NT2/D1 (cell line): Measurements from ENCODE around the gene STX8.

Source experiments
- DNase-seq: peaks from one replicate; pipeline ENCODE4 v3.0.0-alpha.2; 2011; ENCODE audit warnings: low read depth, low spot score
- H3K27me3 ChIP-seq: 2 replicates; pipeline ENCODE4 v1.6.0; 2011; ENCODE audit warnings: mild to moderate bottlenecking; ENCODE audit not compliant: insufficient read length, insufficient read depth
- H3K36me3 ChIP-seq: 2 replicates; pipeline ENCODE4 v1.6.1; 2011; ENCODE audit warnings: mild to moderate bottlenecking, low read length, mixed read lengths; ENCODE audit not compliant: insufficient read depth, insufficient read length
- H3K4me1 ChIP-seq: 2 replicates; pipeline ENCODE4 v1.5.1; 2011; ENCODE audit not compliant: insufficient read depth, insufficient read length
- H3K4me3 ChIP-seq: 2 replicates; pipeline ENCODE4 v1.5.1; 2011; ENCODE audit warnings: low read depth; ENCODE audit not compliant: insufficient read length
- H3K9ac ChIP-seq: 2 replicates; pipeline ENCODE4 v1.6.0; 2011; ENCODE audit warnings: low read depth; ENCODE audit not compliant: insufficient read length
- H3K9me3 ChIP-seq: 2 replicates; pipeline ENCODE4 v1.5.1; 2011; ENCODE audit warnings: mild to moderate bottlenecking, low read length; ENCODE audit not compliant: insufficient read depth
- SUZ12 ChIP-seq: IDR thresholded peaks from 2 replicates; pipeline ENCODE4 v1.6.1; 2011; ENCODE audit not compliant: insufficient read length, insufficient read depth; ENCODE audit errors: extremely low read depth
- YY1 ChIP-seq: IDR thresholded peaks from 2 replicates; pipeline ENCODE4 v1.6.1; 2011; ENCODE audit not compliant: insufficient read length, insufficient read depth
- ZNF274 ChIP-seq: IDR thresholded peaks from 2 replicates; pipeline ENCODE4 v1.6.1; 2011; ENCODE audit warnings: mild to moderate bottlenecking, low read depth, low read length

The STX8 gene

DNA sequence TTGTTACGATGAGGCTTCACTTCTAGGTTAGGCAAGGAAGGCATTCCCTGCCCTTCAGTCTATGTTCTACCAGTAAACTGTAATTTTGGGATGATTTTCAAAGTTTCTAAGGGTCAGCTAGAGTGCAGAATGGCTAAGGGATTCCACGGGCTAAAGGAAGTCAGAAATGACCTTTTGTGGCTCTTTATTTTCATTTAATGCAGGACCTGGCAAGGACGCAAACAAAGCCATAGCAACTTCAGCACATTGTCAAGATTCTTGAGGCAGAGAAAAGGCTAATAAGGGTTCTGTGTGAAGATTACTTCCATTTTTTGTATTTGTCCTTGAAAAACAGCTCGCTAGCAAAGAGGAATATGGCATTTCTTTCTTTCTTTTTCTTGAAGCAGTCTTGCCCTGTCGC is 76.6 kb downstream of the STX8 start:
- no peaks in the 10 kb centered on the region for H3K36me3 ChIP-seq
- no peaks in the 10 kb centered on the region for H3K27me3 ChIP-seq
- no peaks in the 10 kb centered on the region for H3K9me3 ChIP-seq
- no peak overlapping the region for H3K9ac ChIP-seq
- H3K4me1 ChIP-seq, result no peaks in the 10 kb centered on the region
- no peak for DNase-seq
- no peak for TF ChIP-seq ZNF274
- no peak for TF ChIP-seq SUZ12
- TF ChIP-seq YY1, result no peak
- H3K4me3 ChIP-seq, result no peak overlapping the region

DNA sequence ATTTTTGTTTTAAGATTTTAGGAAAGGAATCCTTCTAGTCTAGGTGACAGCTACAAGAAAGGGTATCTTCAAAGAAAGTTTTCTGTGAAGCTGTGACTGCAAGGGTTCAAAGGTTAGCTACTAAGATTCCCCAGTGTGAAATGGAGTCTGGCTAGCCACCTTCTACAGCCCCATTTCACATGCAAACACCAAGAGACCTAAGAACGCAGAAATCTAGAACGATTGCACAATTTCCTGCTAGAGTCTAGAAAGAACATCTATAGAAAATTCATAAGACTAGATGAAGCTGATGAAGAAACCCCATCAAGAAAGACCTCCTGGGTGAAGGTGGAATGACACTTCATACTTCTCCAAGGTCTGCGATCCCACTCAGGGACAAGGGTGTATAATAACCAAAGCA is 77.1 kb downstream of the STX8 start:
- Histone ChIP-seq H3K9ac (no peak overlapping the region), H3K4me3 (no peak overlapping the region), H3K36me3 (no peaks in the 10 kb centered on the region), H3K9me3 (no peaks in the 10 kb centered on the region), H3K27me3 (no peaks in the 10 kb centered on the region), H3K4me1 (no peaks in the 10 kb centered on the region)
- TF ChIP-seq SUZ12 (no peak), ZNF274 (no peak), YY1 (no peak)
- no peak for DNase-seq

DNA sequence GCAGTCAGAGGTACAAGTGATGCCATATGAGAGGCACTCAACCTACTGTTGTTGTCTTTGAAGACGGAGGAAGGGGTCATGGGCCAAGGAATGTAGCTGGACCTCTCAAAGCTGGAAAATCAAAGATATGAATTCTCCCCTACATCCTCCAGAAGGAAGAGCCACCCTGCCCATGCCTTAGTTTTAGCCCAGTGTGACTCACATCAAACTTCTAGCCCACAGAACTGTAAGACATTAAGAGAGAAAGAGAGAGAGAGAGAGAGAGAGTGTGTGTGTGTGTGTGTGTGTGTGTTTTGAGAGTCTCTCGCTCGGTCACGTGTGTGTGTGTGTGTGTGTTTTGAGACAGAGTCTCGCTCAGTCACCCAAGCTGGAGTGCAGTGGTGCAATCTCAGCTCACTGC is 87.1 kb downstream of the STX8 start:
- Histone ChIP-seq H3K27me3 (no peaks in the 10 kb centered on the region), H3K9ac (no peak overlapping the region), H3K9me3 (no peaks in the 10 kb centered on the region), H3K36me3 (no peaks in the 10 kb centered on the region), H3K4me3 (no peak overlapping the region), H3K4me1 (no peaks in the 10 kb centered on the region)
- no peak for TF ChIP-seq ZNF274
- no peak for TF ChIP-seq YY1
- TF ChIP-seq SUZ12, result no peak
- DNase-seq, result no peak

DNA sequence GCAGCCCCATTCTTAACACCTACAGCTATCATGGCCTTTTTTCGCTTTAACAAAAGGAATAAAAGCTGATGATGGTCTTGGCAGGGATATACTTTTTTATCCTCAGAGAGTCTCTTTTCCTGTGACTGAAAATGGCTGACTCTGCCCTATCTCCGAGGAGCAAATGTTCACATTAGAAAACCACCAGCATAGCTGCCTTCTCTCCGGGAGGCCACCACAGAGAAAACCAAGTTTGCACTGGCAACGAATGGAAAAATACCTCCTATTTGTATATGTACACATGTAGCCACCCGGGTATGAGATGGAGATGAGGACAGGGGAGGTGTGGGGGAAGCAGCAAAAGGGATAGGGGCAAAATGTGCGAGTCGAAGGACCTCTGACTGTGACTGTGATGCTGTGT is 88.2 kb downstream of the STX8 start:
- H3K27me3 ChIP-seq, result no peaks in the 10 kb centered on the region
- H3K4me1 ChIP-seq, result no peaks in the 10 kb centered on the region
- no peaks in the 10 kb centered on the region for H3K9me3 ChIP-seq
- no peak for DNase-seq
- no peaks in the 10 kb centered on the region for H3K36me3 ChIP-seq
- TF ChIP-seq SUZ12 (no peak), ZNF274 (no peak), YY1 (no peak)
- H3K9ac ChIP-seq, result no peak overlapping the region
- H3K4me3 ChIP-seq, result no peak overlapping the region

DNA sequence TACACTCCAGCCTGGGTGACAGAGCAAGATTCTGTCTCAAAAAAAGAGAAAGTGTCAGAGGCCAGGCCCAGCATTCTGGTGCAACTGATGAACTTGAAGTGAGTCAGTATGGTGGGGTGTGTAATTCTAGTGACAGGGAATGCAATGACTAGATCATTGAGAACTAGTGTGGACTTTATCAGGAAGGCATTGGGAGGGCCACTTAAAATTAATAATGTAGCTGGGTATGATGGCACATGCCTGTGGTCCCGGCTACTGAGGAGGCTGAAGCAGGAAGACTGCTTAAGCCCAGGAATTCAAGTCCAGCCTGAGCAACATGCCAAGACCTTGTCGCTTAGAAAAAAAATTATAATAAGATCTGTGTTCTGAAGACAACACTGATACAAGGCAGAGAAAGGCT is 90.8 kb downstream of the STX8 start:
- H3K27me3 ChIP-seq, result no peaks in the 10 kb centered on the region
- H3K36me3 ChIP-seq, result no peaks in the 10 kb centered on the region
- H3K9ac ChIP-seq, result no peak overlapping the region
- H3K9me3 ChIP-seq, result no peaks in the 10 kb centered on the region
- DNase-seq, result no peak
- TF ChIP-seq YY1, result no peak
- no peak for TF ChIP-seq ZNF274
- no peak for TF ChIP-seq SUZ12
- H3K4me1 ChIP-seq, result no peaks in the 10 kb centered on the region
- H3K4me3 ChIP-seq, result no peak overlapping the region

DNA sequence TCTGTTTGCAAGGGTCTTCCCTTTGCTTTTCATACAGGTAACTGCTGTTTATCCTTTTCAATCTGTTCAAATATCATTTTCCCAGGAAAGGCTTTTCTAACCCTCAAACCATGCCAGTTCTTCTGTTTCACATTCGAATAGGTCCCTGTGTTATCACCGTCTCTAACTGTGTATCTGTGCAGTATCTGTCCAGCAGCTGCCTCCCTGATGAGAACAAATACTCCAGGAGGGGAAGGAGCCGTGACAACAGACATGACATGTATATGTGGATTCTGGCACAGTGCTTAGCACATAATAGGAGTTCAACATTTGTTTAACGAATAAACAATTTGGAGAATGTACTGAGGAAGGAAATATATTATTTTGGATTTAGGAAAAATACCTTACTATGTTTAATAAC is 95.7 kb downstream of the STX8 start:
- no peak overlapping the region for H3K9ac ChIP-seq
- no peaks in the 10 kb centered on the region for H3K9me3 ChIP-seq
- no peak for DNase-seq
- no peaks in the 10 kb centered on the region for H3K36me3 ChIP-seq
- H3K4me1 ChIP-seq, result no peaks in the 10 kb centered on the region
- TF ChIP-seq ZNF274, result no peak
- TF ChIP-seq YY1, result no peak
- no peak for TF ChIP-seq SUZ12
- H3K4me3 ChIP-seq, result no peak overlapping the region
- H3K27me3 ChIP-seq, result no peaks in the 10 kb centered on the region

DNA sequence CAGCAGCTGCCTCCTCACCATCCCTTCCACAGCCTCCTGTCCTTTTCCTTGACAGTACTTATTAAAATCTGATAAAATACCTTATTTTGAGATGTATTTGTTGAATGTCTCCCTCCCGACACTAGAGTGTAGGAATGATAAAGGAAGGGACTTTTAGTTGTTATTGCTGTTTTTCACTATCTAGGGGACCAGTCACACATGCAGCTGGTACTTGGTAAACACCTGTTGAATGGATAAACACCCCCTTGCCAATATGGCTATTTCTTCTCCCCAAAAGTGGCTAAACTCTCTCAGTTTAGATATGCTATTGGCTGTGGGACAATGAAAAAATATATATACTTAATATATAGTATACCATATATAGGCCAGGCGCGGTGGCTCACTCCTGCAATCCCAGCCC is 96.7 kb downstream of the STX8 start:
- no peak overlapping the region for H3K9ac ChIP-seq
- TF ChIP-seq ZNF274, result no peak
- no peak for TF ChIP-seq SUZ12
- no peak for TF ChIP-seq YY1
- H3K9me3 ChIP-seq, result no peaks in the 10 kb centered on the region
- H3K36me3 ChIP-seq, result no peaks in the 10 kb centered on the region
- no peak for DNase-seq
- H3K4me1 ChIP-seq, result no peaks in the 10 kb centered on the region
- no peaks in the 10 kb centered on the region for H3K27me3 ChIP-seq
- no peak overlapping the region for H3K4me3 ChIP-seq

DNA sequence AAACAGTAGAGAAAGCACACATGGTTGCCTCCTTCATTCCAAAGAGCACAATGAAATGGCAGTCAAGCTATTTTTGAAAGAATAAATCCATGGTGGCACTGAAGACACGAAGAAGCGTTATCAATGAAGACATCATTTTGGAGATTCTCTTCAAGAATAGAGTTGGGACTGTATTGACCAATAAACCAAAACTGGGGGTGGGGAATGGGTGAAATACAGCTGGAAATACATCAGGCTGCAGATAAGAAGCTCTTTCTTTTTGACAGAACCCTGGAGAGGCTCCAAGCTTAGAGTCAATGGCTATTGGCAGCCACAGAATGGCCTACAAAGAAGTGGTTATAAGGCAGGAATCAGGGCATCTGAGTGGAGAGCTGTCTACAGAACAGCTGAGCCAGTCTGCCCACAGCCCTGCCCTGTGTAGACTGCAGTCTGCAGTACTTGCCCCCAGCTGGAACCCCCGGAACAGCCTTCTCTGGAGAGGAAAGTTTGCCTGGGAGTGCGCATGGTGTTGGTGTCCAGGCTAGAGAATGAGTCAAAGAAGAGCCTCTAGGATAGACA is 100.4 kb downstream of the STX8 start:
- Histone ChIP-seq H3K9ac (no peak overlapping the region), H3K9me3 (no peaks in the 10 kb centered on the region), H3K36me3 (no peaks in the 10 kb centered on the region), H3K4me1 (peaks cover 2% of the 10 kb centered on the region), H3K27me3 (no peaks in the 10 kb centered on the region), H3K4me3 (no peak overlapping the region)
- no peak for DNase-seq
- TF ChIP-seq SUZ12, result no peak
- TF ChIP-seq YY1, result no peak
- TF ChIP-seq ZNF274, result no peak
